HG03432 (cell line): ENCODE measurements around the gene SOHLH1.

Source experiments
- ATAC-seq: cut with Tn5 transposase; IDR thresholded peaks from one replicate; pipeline ENCODE4 v1.9.1; 2021; ENCODE audit warnings: mild to moderate bottlenecking, moderate library complexity; ENCODE audit not compliant: unreplicated experiment

The SOHLH1 gene

DNA sequence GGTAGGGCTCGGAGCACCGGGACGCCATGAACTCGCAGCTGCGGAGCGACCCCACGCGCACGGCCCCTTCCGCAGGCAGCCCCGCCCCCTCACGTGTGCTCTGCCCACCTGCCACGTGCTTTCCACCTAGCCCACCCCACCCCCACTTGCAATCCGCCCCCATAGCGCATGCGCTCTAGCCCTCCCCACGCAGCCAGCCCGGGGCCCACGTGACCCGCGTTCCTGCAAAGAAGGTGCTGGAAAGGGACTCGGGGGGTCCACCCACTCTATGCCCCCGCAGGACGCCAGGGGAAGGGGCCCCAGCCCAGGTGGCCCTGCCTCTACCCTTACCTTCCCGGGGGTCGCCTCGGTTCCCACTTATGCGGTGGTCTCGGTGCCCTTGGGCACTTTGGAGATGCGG lies at the start of gene SOHLH1:
TSS of gene SOHLH1 (minus strand) at position 42 of the 400 bp plus-strand sequence. CDS start at position 28, 14 bp downstream.
- no peak for ATAC-seq

- ATAC-seq, result no peak
Observed at GRCh38 chr9:135748676-135749075, 49.4 kb upstream of the SOHLH1 start.

DNA sequence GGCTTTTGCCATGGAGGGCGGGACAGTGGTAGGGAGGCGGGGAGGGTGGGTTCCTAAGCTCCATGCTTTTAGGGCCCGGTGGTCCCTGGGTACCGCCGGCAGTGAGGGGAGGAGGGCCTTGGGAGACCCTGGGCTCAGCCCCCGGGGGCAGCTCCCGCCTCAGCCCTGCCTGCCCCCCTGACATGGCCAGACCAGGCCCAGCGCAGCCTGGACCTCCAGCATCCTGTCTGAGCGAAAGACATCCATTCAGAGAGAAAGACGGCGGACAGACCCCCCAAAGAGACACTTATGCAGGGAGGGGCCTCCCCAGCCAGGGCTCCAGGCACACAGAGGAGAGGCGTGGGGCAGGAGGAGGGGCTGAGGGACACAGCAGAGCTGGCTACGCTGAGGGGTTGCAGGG lies 48.0 kb upstream of the SOHLH1 start:
- ATAC-seq, result no peak

DNA sequence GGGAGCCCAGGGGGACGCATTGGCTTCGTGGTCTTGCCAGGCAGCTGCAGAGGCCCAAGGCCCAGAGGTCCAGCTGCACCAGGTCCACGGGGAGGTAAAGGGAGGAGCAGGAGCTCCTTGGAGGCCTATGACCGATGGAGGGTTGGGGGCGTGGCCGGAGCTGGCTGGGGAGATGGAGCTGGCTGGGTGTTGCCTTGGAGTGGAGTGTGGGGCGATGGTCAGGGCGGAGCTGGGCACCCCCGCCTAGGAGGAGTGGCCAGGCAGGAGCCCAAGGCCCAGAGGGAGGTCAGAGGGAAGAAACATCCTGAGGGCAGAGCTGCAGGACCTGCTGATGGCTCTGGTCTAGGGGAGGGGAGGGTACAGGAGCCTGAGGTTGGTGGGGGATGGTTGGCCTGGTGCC lies 47.3 kb upstream of the SOHLH1 start:
- ATAC-seq, result no peak

DNA sequence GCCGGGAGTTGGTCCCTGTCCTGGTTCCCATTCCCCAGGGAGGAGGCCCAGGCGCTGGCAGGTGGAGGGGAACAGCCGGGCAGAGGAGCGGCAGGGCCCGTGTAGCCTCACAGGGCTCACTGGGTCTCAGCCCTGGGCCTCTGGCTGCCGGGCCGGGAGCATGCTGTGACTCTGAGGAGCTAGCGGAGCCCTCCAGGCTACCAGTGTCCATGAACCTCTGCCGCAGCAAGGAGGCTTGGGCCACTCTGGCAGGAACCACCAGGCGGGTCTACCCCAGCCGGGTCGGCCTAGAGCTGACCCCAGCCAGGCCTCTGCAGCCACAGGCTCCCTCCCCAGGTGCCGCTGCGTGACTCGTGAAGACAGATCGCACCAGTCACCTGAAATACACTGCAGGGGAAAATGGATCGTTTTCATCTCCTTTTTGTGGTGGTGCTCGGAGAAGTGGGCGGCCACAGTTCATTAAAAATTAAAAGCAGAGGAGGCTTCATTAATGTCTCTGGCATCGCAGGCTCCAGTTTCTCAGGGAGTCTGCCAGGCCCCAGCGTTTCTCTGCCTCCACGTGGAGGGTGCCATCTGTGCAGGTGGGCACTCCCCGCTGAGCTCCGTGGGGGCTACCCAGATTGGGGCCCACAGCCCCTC lies 46.5 kb upstream of the SOHLH1 start:
- ATAC-seq, result no peak

DNA sequence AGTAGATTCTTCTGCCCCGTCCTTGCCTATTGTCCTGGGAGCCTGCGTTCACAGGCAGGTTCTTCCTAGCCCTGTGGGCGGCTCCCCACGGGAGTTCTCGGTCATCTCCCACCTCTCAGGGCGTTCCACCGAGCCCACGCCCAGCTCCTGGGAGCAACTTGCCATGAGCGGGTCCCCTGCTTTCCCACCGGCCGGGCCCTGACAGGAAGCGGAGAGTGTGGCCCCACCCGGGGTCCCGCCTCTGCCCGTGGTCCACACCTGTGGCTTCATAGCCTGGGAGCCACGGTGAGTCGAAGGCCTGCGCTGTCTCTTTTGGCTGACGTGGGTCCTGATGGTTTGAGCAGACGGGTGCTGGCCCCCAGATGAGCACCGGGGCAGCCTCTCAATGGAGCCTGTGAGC lies 45.9 kb upstream of the SOHLH1 start:
- no peak for ATAC-seq

DNA sequence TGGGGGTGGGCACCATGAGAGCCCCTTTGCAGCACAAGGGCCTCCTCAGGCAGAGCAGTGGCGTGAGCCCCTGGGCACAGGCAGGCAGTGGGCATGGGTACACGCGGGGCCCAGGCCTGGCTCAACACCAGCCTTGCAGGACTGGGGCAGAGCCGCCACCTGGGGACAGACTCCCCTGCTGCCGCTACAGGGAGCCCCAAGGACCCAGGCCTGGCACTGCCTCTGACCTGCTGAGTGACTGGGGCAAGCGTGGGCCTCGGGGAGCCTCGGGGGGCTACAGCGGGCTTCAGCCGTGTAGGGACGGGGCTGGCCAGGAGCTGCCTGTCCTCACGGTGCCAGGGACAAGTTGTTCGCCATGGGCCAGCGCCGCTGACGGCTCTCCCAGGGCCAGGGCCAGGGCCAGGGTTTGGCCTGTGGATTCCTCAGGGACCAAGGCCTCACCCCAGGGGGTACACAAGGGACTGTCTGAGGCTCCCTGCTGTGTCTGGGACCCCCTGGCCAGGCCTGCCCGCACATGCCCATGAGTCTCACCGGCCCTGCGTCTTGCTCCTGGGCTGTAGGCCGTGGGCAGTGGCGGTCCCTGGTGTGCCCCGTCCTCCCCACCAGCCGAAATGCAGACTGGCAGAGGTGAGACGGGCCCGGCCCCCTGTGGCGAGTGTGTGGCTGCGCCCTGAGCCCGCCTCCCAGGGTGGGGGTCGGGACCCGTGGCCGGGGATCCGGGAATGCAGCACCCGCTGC lies 45.2 kb upstream of the SOHLH1 start:
- ATAC-seq, result no peak

- no peak for ATAC-seq
Observed at GRCh38 chr9:135743546-135744332, 44.5 kb upstream of the SOHLH1 start.

GRCh38 chr9:135743021-135743420 lies 43.7 kb upstream of the SOHLH1 start:
- ATAC-seq, result no peak

DNA sequence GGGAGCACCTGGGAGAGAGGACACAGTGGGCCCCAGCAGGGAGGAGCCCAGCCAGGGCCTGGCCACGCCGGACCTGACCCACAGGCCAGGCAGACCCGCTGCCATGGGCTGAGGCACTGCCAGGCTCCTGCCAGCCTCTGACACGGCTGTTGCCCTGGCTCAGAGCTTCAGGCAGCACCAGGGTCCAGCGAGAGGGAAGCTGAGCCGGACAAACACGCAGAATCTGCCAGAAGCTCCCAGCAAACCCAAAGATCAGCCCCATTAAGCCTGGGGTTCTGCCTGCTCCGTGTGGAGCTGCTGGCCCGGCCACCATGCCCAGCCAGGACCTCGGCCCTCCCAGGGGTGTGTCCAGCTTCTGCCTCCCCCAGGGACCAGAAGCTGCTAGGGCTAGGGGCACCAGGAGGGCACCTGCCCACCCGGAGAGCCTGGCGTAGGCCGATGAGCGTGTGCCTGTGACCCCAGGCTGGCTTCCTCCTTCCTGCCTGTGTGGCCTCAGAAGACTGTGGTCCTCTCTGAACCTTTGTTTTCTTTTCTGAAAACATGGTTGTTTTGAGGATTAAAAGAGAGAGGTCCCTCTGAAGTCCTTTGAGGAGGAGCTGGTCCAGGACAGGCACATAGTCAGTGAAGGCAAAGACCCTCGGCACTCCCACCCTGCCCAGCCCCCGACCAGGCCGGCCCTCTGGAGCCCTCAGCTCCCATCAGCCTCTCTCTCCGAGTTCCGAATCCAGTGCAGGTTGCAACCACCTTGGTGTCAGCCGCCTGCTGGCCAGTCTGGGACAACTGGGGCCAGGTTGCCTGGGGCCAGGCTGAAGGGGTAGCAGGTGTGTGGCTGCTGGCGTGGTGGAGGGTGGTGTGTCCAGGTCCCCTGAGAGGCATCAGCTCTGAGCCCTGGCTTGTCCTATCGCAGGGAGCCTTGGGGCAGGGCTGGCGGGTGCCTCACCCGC lies 42.3 kb upstream of the SOHLH1 start:
- no peak for ATAC-seq

GRCh38 chr9:135739271-135740220 lies 40.3 kb upstream of the SOHLH1 start:
- ATAC-seq, result no peak

DNA sequence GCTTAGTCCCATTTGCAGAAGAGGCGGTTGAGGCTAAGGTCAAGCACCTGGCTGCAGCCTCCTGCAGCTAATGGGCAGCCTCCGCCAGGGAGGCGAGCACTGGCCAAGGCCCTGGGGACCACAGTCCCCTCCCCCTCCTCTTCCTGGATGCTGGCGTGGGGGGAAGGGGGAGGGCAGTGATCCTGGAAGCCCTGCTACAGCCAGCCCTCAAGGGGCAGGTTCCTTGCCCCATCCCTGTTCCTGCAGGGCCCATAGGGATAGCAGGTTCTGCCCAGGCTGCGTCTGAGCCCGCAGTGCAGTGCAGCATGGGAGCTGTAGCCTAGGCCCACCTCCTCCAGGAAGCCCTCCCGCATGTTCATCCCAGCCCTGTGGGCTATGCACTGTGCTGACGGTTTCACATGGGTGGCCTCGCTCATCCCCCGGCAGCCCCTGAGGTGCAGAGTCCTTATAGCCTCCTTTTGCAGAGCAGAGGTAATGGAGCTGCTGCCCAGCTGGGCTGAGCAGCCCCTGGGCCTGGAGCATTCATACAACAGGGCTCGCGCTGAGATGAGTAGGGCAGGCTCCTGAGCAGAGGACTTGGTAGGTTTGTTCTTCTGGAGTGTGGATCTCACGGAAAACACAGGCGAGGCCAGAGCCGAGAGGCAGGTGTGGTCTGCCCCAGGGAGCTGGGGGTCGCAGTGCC lies 38.7 kb upstream of the SOHLH1 start:
- no peak for ATAC-seq

- ATAC-seq, result no peak
Observed at GRCh38 chr9:135736979-135737839, 37.9 kb upstream of the SOHLH1 start.

DNA sequence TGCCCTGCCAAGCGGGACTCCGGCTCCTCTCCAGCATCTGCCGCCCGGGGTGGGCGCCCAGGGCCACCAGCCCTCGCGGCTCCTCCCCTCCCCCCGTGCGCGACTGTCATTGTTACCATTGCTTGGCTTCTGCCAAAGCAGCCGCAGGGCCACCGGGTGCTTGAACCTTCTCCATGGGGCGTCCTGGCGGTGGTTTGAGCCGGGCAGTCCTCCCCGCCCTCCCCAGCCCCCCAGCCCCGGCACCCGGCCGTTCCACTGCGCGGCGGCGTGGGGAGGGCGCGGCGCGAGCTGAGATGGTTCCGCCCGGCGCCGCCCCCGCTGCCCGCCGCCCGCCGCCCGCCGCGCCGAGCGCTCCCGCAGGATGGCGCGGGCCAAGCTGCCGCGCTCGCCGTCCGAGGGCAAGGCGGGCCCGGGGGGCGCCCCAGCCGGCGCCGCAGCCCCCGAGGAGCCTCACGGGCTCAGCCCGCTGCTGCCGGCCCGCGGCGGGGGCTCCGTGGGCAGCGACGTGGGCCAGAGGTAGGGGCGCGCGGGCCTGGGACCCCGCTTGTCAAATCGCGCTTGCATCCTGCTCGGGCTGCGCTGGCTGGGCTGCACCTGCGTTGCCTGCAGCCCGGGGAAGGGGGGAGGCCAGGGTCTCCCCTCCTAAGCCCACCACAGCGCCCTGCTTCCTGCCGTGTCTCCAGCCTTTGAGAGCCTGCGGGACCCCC lies 37.1 kb upstream of the SOHLH1 start:
- no peak for ATAC-seq

DNA sequence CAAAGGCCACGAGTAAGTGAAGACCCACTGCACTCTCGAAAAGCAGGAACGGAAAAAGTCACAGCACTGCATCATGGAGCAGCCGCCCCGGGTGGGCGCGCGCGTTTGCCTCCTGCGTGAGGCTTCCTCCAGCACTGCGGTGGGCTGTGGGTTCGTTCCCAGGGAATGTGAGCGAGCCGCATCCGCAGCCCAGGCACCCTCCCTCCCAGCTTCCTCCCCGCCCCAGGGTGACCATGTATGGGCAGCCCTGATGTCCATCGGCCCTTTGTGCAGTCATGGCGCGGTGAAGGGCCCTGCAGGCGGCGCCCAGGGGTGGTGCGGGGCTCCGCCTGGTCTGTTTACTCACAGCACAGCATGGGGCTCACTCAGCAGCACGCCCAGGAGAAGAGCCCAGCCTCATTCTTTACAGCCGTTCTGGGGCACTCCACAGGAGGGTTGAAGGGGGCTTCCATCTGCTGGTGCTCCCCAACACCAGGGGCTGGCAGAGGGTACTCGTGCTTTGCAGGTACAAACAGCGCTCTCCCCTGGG lies 35.4 kb upstream of the SOHLH1 start:
- ATAC-seq, result no peak

DNA sequence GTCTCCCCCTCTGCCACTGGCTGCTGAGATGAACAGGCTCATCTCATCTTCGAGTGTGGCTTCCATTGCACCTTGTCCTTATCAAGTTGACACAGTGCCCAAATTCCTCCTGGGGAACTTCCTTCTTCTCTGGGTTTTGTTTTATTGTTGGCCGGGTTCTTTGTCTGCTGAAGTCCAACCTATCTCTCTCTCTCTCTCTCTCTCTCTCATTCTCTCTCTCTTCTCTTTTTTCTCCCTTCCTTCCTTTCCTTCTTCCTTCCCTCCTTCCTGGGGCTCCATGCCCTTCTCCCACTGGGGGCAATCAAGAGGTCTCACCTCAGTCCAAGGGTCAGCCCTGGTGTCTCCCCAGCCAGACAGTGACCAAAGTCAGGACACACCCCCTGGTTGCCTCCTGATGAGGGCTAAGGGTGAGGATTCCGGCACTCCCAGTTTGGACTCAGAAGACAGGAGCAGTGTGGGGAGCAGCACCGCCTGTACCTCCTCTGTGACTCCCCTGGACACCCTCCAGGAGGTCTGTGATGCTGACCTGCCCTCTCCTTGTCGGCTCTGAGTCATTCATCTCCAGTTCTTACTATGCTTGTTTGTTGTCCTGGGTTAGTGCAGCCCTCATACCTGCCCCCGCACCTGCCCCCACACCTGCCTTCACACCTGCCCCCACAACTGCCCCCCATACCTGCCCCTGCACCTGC lies 33.4 kb upstream of the SOHLH1 start:
- no peak for ATAC-seq

GRCh38 chr9:135731454-135731853 lies 32.2 kb upstream of the SOHLH1 start:
- ATAC-seq, result no peak
